NCI-H1092 (cell line): ENCODE data around the gene ALDH2.
"Not testable (repeated sequence)": the region's sequence is repeated elsewhere in the genome, so short reads cannot be mapped to it uniquely, and the experiment has no call there.

Source experiments
- DNase-seq: peaks from one replicate; lab custom pipeline; 2025; lab: John Stamatoyannopoulos, UW

ALDH2 gene

DNA sequence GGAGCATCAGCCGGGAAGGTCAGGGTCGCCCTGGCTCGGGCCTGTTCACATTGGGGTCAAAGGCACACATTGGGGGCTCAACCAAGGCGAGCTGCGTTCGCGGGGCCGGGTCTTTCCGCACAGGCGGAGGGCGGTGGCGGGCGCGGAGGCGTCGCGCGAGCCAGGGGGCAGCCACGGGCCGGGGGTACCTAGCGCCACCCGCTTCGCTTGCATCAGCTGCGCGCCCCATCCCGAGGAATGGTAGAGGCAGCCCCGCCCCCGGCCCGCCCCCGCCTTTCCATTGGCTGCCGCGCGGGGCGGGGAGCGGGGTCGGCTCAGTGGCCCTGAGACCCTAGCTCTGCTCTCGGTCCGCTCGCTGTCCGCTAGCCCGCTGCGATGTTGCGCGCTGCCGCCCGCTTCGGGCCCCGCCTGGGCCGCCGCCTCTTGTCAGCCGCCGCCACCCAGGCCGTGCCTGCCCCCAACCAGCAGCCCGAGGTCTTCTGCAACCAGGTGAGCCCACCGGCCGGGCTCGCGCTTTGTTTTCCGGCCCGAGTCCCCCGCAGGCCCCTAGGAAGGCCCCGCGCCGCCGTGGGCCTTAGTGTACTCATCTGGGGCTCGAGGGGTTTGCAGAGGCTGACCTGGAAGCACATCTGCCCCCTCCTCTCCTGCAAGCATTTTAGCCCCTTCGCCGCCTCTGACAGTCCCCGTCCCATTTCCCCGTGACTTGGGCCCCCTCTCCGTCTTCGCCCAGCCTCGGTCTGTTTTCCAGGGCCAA lies at the start of gene ALDH2:
Gene ALDH2, plus strand, starts transcription at position 326 of the 754 bp plus-strand sequence. Its CDS starts 50 bp downstream, at position 376.
- no peak for DNase-seq

DNA sequence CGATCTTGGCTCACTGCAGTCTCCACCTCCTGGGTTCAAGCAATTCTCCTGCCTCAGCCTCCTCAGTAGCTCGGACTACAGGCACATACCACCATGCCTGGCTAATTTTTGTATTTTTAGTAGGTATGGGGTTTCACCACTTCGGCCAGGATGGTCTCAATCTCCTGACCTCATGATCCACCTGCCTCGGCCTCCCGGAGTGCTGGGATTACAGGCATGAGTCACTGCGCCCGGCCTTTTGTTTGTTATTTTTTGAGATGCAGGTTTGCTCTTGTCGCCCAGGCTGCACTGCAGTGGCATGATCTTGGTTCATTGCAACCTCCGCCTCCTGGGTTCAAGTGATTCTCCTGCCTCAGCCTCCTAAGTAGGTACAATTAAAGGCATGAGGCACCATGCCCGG lies 47.4 kb upstream of the ALDH2 start:
- not testable (repeated sequence) for DNase-seq

GRCh38 chr12:111720457-111720856 lies 46.3 kb upstream of the ALDH2 start:
- no peak for DNase-seq

- DNase-seq = not testable (repeated sequence)
Observed at GRCh38 chr12:111723646-111724360, 42.9 kb upstream of the ALDH2 start.

DNA sequence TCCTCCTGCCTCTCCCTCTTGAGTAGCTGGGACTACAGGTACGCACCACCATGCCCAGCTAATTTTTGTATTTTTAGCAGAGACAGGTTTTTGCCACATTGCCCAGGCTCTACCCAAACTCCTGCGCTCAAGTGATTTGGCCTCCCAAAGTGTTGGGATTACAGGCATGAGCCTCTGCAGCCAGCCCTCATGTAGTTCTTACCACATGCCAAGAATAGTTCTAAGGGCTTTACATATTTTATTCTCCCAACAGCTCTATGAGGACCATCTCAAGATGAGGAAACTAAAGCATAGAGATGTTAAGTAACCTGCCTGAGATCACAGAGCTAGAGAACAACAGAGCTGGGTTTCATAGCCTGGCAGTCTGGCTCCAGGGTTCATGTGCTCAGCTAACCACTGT lies 37.9 kb upstream of the ALDH2 start:
- DNase-seq = no peak

GRCh38 chr12:111730420-111730819 lies 36.3 kb upstream of the ALDH2 start:
- no peak for DNase-seq

GRCh38 chr12:111732786-111733185 lies 33.9 kb upstream of the ALDH2 start:
- DNase-seq = no peak

GRCh38 chr12:111733340-111733915 lies 33.3 kb upstream of the ALDH2 start:
- DNase-seq = no peak

- not testable (repeated sequence) for DNase-seq
Observed at GRCh38 chr12:111739524-111739923, 27.2 kb upstream of the ALDH2 start.

DNA sequence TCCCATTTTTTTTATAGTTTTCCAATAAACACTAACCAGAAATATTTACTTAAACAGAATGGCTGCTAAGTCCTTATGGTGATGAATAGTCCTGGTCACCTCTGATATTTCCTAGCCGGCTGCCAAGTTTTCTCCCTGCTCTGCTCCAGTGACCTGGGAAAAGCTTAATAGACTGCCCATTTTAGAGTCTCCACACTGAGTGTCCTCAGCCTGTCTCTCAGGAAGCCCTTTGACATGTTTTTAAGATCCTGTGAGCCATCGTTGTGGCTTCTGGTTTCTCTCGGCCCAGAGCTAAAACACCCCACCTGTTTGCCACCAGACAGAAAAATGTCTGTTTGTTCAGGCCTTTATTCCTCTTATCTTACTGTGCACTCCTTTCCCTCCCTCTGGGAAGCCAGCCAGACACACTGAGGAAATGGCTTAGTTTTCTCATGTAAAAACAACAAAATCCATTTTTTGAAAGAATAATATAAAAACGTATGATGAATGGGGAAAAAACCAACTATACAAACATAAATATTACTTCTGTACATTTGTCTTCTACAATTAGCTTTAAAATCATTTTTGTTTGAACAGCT lies 25.4 kb upstream of the ALDH2 start:
- DNase-seq = peak; percentile 49

- DNase-seq = no peak
Observed at GRCh38 chr12:111745211-111745610, 21.5 kb upstream of the ALDH2 start.

GRCh38 chr12:111747333-111747732 lies 19.4 kb upstream of the ALDH2 start:
- no peak for DNase-seq

- DNase-seq = no peak
Observed at GRCh38 chr12:111748151-111748672, 18.5 kb upstream of the ALDH2 start.

- no peak for DNase-seq
Observed at GRCh38 chr12:111748867-111749266, 17.9 kb upstream of the ALDH2 start.

DNA sequence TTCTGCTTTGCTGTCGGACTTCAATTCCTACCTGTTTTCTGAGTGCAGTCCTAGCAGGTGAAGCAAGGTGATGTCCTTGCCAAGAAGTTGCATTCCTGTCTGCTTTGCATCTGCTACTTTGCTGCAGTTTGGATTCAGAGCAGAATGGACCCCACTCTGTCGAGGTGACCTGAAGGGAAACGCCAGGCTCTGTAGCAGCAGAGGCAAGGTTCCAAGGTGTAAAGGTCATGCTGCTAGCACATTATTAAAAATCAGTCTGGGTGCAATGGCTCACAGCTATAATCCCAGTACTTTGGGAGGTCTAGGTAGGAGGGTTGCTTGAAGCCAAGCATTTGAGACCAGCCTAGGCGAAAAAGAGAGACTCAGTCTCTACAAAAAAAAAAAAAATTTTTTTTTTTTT lies 17.3 kb upstream of the ALDH2 start:
- no peak for DNase-seq

GRCh38 chr12:111753144-111753881 lies 13.4 kb upstream of the ALDH2 start:
- no peak for DNase-seq

DNA sequence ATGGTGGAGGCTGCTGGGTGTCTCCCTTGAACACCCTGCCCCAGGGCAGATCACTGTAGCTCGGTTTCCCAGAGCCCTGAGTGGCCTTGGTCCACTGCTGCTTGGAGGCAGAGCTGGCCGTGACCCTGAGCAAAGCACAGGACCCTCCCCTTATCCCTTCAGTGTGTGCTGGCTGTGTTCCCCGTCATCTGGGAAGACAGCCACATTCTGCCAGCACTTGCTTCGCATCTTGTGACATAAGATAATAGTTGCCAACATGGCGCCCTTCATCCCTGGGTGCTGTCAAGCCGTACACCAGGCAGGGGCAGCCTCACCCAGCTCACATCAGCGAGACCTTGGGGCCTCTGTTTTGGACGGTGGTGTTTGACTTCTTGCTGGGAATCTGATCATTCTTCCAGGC lies 12.1 kb upstream of the ALDH2 start:
- DNase-seq = no peak

- no peak for DNase-seq
Observed at GRCh38 chr12:111756196-111756595, 10.5 kb upstream of the ALDH2 start.

GRCh38 chr12:111756681-111757080 lies 10.1 kb upstream of the ALDH2 start:
- no peak for DNase-seq

GRCh38 chr12:111757361-111758119 lies 9.2 kb upstream of the ALDH2 start:
- no peak for DNase-seq

DNA sequence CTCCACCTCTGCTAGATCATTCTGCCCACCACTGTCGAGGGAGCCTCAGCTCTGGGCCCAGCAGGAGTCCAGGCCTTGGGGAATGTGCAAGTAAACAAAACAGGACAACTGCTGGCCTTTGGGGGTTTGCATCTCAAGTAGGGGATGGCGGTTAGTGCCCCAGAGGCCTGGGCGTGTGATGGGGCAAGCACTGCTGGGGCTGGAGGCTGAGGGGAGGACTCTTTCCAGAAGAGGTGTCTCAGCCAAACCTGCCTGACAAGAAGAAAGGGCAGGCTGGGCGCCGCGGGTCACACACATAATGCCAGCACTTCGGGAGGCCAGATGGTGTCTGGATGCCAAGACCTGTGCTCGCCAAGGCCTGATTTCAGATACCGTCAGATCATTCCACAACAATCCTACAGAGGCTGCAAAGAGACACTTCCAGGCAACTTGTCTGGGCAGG lies 8.6 kb upstream of the ALDH2 start:
- DNase-seq = no peak
